Left ventricle myocardium superior (tissue), 1 donor: Measurements from ENCODE around the gene PNPLA7. TPM values are rescaled to one million over a fixed set of nuclear protein-coding genes. Genes with fewer than 3 reads are reported as not detected.

Experiments used
- ATAC-seq: fragments of 200-7000 bp; cut with Tn5 transposase; one replicate; pipeline ENCODE4 v1.9.1; 2020; ENCODE audit warnings: mild to moderate bottlenecking, moderate library complexity
- DNase-seq: peaks from one replicate; pipeline ENCODE4 v3.0.0-alpha.2; 2020
- intact Hi-C: fragments of 100-400 bp; cut with micrococcal nuclease; formaldehyde crosslinking; loops from one replicate; pipeline ENCODE4 v1.11.0; 2022
- total RNA-seq: library from RNA; stranded (reverse); fragmentation: NEBNext Ultra II Directional; extraction: Animal tissue kit (Norgen Biotek cat#: 25700); gene quantifications from one replicate; pipeline ENCODE4 v1.2.1, GENCODE V29; 2021
- donor health status: DM: no; HTN: yes; CAD: no; lungs with severe emphysema.

PNPLA7 gene
- total RNA-seq, 1 donor from 2014 or later = 10.7 TPM

DNA sequence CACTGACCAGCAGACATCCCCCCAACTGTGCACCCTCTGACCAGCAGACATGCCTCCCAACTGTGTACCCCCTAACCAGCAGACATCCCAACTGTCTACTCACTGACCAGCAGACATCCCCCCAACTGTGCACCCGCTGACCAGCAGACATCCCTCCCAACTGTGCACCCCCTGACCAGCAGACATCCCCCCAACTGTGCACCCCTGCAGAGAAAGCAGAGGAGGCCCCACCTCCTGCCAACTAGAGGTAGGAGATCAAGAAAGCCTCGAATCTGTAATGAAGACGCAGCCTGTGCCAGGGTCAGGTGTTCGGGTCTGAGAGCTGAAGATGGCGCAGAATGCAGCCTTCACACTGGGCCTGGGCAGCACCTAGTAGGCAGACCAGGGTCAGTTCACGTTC, 61.3 kb downstream of the PNPLA7 start:
- ATAC-seq (no peak), DNase-seq (peak; percentile 18)
- intact Hi-C loops = no loop called here

DNA sequence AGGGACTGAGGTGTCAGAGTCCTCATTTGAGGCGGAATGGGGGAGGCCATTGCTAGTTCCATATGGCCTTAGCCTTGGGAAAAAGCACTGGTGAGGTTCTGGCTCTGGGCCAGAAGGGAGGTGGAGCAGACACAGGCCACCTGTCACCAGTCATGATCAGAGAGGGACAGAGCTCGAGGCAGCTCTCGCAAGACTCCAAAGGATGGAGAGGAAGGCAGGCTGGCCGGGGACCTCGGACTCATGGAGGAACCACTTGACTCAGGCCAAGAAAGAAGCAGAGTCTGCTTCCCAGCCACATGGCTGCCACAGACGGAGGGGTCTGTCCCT, 61.9 kb downstream of the PNPLA7 start:
- DNase-seq = peak; percentile 23
- intact Hi-C loops = no loop called here
- ATAC-seq = no peak

DNA sequence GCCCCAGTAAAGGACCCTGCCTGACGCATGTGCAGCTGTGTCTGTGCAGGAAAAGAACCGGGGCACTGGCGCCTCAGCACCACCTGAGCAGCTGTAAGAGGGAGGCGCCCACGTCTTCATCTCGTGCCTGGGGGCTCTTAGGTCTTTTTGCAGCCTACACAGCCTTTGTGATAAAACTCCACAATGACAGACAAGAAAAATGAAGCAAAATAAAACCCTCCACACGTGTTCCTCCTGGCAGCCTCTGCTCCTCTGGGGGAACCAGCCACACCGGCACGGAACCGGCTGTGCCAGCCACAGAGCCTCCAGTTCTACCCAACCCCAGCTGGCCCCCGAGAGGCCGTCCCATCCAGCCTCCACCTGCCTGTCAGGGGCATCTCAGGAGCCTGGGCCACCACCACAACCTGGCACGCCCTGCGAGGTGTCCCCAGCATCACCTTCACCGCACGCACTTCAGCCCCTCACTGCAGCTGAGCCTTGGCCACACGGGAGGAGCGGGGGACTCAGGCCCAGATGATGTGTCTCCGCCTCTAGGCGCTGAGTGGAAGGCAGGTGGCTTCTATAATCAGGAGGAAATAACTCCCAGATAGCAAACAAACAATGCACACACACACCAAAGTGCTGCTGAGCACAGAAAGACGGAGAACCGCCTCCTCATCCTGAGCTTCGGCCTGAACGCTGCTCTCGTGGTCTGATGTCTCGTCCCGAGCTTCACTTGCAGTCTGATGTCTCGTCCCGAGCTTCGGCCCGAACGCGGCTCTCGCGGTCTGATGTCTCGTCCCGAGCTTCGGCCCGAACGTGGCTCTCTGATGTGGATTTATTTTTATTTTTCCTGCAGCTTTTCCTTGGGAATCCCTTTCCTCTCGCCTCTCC, 62.5 kb downstream of the PNPLA7 start:
- ATAC-seq = no peak
- intact Hi-C loops = no loop called here
- peak; percentile 21 for DNase-seq

DNA sequence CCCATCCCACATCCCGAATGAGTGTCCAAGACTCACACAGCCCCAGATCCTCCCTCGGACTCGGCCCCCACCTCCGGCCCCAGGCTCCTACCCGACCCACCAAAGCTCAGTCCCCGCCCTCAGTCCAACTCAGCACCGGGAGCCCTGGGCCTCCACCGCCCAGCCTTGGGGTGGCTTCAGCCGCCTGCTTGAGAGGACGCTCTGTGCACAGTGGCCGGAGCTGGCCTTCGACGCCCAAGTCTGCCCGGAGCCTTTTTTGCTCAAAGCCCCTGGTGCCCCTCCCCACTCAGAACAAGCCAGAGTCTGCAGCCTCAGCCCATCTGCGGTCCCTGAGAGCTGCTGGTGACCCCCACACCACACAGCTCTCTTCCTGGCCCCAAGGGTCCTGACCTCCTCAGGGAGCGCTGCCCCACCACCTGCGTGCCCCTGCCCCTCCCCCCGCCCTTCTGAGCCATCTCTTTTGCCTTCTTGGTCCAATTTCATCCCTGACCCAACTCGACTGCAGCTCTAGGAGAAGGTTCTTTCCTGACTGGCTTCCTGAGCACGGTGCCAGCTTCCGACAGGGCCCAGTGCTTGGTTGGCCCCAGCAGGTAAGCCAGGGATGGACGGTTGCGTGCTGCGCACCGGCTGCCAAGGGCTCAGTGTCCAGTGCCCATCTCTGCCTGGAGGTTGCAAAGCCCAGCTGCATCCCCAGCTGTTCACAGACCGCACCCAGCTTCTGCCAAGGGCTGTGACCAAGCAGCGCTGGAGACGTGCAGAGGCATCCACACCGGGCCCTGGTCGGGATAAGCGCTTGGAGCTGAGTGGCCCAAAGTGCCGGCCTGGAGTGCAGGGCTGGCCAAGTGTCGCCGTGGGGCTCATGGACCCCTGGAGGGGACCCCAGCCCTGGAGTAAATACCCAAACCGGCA, 63.4 kb downstream of the PNPLA7 start:
- DNase-seq (peak; percentile 30), ATAC-seq (no peak)
- intact Hi-C loops = no loop called here

DNA sequence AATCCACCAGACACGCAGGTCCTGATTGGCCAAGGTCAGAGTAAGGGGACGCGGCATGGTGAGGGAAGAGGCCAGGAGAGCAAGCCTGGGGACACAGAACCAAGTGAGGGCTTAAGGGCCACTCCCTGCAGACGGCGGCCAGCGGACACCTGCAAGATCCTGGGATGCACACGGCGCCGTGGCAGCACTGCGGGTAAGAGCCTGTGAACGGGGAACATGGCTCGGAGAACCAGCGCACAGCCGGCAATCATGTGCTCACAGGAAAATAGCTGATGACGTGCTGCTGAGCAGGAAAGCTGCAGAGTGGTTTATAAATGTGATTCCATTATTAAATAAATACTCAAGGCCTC, 64.1 kb downstream of the PNPLA7 start:
- DNase-seq = no peak
- intact Hi-C loops = no loop called here
- ATAC-seq = no peak

DNA sequence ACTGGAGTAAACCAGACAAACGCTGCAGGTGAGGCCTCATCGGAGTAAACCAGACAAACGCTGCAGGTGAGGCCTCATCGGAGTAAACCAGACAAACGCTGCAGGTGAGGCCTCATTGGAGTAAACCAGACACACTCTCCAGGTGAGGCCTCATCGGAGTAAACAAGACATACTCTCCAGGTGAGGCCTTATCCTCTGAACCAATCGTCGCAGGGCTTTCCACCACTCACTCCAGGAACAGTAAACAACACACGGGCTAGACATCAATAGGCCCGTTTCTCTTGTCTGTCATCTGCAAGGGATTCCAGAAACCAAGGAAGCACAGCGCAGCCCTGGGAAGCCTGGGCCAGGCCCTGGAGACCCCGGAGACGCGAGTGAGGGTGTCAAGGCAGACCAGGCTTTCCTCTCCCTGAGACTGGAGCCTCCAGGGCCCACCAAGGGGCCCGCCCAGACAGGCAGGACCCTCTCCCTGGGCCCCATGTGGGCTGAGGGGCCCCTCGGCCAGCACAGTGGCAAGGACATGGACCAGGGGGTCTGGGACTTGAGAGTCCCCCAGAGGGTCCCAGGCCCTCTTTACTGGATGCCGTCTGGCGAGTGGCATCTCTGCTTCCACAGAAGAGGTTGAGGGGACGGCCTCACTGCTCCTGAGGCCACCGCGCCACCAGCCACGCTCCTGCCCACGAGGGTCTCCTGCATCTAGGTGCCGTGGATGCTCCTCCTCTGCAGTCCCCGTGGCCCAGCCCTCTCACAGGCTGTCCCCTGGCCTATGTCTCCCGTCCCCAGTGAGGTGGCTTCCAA, 64.7 kb downstream of the PNPLA7 start:
- ATAC-seq (no peak), DNase-seq (peak; percentile 18)
- intact Hi-C loops = no loop called here

DNA sequence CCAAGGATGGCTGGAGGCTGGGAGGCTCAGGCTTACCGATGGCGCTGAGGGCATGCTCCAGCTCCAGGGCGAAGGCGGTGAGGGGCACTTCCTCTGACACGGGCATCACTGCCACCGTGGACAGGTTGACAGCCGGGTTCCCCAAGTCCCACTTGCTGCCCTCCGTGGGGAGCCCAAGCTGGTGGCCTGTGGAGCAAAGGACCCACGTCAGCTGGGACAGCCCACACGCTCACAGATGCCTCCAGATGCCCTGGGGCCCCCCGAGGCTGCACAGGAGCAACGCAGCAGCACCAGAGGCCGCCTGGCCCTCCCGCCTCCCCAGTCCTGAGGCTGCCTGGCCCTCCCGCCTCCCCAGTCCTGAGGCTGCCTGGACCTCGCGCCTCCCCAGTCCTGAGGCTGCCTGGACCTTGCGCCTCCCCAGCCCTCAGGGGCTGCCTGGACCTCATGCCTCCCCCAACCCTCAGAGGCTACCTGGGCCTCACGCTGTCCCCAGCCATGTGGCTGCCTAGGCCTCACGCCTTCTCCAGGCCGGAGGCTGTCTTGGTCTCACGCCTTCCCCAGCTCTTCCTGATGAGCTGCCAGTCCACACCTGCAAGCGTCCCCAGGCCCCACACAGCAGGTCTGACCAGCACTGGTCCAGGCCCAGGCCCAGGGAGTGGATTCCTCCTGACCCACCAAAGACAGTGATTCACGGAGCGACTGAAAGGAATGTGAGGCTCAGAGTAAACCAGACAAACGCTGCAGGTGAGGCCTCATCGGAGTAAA, 65.5 kb downstream of the PNPLA7 start:
- DNase-seq (peak; percentile 21), ATAC-seq (no peak)
- intact Hi-C loops = no loop called here

DNA sequence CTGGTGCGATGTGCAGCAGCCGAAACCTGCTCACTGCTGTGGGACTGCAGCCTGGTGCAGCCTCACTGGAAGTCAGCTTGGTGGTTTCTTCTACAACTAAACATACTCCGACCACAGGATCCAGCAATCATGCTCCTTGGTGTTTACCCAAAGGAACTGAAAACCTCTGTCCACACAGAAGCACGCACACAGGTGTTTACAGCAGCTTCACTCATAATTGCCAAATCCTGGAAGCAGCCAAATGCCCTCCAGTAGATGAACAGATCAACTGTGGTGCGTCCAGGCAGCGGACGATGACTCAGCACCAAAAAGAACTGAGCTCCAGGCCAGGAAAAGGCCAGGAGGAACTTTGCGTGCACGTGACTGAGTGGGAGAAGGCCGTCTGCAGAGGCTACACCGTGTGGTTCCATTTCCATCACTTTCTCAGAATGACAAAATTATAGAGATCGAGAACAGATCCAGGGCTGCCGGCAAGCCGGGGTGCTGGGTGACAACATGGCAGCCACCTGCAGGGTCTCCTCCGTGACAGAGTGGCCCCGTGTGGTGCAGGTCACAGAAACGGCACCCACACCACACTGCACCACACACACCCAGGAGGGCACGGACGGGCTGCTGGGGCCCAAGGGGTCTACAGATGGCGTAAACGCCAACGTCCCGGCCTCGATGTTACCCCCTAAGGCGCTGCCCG, 68.0 kb downstream of the PNPLA7 start:
- ATAC-seq (peak; percentile 62), DNase-seq (peak; percentile 50)
- intact Hi-C loops = no loop called here

DNA sequence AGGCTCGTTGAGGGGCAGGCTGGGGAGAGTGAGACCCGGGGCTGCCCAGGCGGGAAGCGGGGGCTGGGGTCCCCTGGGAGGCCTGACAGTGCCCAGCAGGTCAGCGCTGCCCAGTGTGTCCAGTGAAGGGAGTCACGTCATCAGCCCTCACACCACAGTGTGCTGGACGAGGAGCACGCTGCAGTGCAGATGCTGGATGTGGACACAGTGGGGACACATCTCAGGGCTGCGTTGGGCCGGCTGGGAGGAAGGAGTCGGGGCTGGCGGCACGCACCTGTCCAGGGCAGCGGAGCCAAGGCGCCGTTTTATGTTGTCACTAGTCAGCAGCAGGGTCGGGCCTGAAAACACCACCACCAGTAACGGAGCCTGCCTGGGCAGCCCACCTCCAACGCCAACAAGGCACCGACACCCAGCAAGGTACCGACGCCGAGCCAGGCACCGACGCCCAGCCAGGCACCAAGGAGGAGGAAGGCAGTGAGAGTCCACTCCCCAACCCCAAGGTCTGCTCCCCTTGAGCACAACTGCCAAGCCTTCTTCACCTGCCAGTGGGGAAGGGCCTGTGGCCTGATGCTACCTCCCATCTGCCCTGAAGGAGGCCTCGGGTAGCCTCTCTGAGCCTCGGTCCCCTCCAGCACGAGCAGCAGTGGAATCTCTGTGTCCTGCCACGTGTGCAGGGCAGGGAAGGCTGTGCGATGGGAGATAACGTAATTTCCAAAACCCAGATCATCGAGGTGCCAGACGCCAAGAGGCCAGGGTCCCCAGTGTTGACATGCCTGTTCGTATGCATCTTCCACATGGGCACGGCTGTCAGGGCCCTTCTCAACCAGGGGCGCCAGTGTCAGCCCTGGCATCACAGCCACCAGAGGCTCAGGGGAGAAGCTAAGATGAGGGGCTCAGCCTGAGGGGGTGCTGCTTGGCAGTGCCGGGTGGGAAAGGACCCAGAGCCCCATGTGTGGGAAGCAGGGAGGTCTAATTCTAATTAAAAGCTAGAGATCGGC, 69.2 kb downstream of the PNPLA7 start:
- peak; percentile 26 for DNase-seq
- intact Hi-C loops = no loop called here
- no peak for ATAC-seq

DNA sequence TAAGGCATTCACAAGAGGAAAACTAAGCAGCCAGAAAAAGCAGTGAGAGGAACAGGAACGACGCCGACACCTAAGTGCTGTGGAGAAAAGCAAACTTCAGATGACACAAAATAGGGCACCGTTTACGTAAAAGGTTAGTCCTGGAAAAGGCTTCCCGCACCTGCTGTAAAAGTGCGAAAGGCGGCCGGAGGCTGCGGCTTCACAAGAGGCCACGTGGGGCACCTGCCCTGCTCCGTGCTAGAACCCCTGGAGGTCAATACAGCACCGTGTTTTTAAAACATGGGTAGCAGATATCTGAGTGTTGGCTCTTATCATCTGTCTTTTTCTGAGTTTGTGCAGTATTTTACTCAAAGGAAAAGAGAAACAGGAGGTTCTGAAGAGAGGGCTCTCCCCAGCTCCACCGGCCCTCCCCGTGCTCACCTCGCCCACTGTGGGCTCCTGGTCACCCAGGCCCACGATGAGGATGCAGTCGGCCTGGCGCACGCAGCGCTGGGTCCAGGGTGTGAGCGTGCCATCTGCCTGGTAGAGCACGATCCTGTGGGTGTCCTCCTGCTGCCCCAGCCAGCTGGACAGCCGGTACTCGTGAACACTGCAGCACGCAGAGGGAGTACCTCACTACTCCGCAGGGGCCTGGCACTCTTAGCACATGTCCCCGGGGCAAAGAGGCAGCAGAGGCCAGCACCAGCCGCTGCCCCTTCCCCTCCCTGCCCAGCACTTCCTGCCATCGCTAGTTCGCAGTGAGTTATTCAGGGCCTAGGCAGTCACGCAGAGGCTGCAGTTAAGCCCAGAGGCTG, 70.1 kb downstream of the PNPLA7 start:
- intact Hi-C loops = no loop called here
- ATAC-seq = no peak
- DNase-seq = peak; percentile 25

DNA sequence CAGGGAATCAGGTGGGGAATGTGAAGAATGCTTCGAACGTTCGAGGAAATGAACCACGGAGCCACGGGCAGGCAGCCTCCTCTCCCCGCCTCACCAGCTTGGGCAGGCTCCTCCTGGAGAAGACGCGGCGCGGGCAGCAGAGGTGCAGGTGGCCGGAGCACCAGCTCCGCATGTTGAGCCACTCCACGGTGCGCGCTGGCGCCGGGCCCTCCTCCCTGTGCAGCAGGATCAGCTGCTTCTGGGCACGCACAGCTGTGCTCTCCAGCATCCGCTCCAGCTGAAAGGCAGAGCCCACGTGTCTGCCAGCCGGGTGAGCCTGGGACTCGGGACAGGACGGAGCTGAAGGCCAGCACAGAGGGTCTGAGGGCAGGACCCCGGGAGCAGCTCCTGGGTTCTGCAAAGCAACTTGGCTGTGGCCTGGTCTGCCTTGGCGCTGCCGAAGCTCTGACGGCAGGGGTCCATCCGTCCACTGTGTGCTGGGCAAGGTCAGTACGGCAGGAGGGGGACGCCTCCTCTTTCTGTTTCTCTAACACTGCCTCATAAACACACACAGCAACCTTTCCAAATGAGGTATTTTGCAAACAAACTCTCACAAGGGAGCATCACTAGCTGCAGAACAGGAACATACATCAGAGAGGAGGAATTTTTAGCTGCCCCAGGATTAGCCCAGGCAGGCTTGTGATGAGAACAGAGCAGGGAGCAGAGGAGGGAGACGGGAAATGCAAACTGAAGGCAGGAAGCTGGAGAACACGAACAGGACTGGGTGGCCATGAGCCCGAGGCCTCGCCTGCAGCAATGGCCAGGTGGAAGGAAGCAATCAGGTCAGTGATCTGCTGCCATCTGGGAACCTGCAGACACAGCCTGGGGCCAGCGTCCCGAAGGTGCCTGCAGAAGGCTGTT, 71.0 kb downstream of the PNPLA7 start:
- ATAC-seq = no peak
- intact Hi-C loops = no loop called here
- peak; percentile 29 for DNase-seq

DNA sequence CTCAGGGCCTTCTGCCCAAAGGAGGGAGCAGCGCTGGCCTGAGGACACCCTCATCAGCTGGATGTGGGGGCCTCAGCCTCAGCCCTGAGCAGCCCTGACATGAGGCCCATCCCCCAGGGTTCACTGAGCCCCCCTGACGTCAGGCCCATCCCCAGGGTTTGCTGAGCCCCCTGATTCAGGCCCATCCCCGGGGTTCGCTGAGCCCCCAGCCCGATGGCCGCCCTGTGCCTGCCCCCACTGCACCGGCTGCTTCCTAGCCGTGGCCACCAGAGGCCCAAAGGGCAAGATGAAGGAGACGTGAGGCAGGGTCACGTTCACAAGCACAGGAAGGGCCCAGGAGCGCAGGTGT, 71.6 kb downstream of the PNPLA7 start:
- DNase-seq = peak; percentile 13
- ATAC-seq = no peak
- intact Hi-C loops = no loop called here

DNA sequence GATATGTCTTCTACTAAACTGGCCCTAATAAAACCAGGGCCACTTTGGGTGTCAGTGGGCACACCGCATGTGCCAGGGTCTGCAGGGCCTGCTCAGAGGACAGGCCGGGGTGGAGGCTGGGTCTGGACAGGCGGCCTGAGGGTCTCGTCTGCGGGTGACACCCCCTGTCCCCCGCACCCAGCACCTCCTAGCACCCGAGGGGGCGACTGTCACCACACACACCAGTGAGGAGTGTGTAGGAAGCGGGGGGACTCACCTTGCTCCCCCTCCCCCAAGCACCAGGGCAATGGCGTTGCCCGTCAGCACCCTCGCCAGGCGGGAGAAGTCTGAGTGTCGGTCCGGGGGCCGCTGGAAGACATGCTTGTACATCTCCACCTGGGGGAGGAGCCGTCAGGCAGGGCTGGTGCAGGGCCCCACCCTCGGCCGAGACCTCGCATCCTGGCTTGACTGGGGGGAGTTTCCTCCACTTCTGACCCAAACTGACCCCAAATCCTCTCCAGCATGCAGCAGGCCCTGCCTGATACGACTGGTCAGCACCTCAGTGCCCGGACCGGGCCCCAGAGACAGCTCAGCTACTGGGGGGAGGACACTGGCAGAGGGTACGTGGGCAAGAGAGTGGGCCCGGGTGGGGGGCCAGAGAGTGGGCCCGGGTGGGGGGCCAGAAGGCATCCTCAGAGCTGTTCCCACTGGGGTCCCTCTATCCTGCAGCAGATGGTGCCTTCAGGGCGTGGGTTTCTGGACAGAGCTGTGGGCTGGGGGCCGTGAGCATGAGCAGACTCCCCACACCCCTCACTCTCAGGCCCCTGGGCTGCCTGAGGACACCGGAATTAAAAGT, 72.2 kb downstream of the PNPLA7 start:
- ATAC-seq = no peak
- intact Hi-C loops = no loop called here
- DNase-seq = peak; percentile 17

DNA sequence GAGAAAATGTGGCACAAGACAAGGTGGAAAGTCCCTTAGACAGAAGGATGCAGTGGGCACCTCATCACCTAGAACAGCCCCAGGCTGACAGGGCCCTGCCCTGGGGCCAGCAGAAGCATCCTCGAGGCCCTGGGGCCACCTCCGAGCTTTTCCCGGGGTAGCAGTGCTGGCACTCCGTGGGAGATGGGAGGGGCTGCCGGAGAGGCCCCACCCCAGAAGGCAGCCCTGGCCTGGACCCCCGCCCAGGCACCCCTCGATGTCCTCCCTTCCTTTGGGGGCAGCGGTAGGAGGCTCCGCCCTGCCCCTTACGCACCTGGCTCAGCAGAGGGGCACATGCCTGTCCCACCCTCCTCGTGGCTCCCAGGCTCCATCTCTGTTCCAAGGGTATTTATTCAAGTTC, 73.3 kb downstream of the PNPLA7 start:
- DNase-seq (peak; percentile 28), ATAC-seq (no peak)
- intact Hi-C loops = no loop called here

DNA sequence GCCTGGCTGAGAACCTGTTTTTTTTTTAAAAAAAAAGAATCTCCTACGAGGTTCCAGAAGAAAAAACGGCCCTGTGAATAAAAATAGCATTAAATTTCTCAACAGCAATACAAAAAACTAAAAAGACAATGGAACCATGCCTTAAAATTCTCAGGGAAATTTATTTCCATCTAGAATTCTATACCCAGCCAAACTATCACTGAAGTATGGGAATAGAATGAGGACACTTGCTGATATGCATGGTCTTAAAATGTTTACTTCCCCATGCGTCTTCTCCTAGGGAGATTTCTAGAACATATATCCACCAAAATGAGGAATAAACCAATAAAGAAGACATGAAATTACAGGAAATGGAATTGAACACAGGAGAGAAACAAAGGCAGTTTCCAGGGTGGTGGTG, 74.5 kb downstream of the PNPLA7 start:
- ATAC-seq (no peak), DNase-seq (no peak)
- intact Hi-C loops = no loop called here
